DLD1 (cell line): ENCODE data around the gene ANKRD35.
"Not testable (repeated sequence)": the region's sequence is repeated elsewhere in the genome, so short reads cannot be mapped to it uniquely, and the experiment has no call there.

Experiments used
- in situ Hi-C: cut with HindIII; loops from 2 replicates; pipeline ENCODE4 v1.10.0; 2017; ENCODE audit warnings: low sequenced_read_pairs

ANKRD35 gene

GRCh38 chr1:145818095-145818494, 67.6 kb downstream of the ANKRD35 start:
- in situ Hi-C loops = not testable (repeated sequence)
